Stimulated activated CD8-positive, alpha-beta memory T cell treated with anti-CD3 and anti-CD28 coated beads, Interleukin-4, amount 100 ng/mL, for 24 hours (primary cell): ENCODE data around the gene UBE2E1.

Experiments used
- DNase-seq: peaks from one replicate; pipeline ENCODE4 v3.0.0-alpha.2; 2020; ENCODE audit warnings: low read depth

UBE2E1 gene

DNA sequence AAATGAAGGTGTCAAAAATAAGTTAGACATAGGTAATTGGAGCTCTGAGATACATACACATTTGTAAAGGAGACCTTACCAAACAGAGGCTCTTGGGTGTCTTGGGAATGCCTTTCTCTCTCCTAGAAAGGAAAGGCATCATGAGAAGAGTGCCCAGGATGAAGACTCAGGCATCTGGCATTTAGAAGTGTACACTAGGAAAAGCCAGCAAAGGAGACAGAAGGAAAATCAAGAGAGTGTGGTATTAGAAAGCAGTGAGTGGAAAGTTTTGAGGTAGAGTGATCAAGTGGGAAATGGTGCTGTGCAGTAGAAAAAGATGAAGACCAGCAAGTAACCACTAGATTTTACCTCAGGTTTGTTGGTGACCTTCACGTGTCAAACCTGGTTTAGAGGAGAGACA lies 16.1 kb downstream of the UBE2E1 start:
- DNase-seq = no peak

DNA sequence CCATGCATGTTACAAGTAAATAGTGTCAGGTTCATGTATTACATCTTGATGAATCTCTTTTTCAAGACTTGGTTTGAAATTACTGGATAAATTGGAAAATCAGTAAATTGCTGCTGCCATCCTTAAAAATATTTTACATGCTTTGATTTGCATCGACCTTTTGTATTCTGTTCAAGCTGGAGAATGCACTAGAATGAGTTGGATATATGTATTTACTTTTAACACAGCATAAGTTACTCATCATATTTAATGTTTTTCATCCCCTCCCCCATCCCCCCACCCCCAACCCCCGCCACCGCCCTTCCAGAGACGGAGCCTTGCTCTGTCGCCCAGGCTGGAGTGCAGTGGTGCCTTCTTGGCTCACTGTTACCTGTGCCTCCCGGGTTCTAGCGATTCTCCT lies 16.8 kb downstream of the UBE2E1 start:
- no peak for DNase-seq

DNA sequence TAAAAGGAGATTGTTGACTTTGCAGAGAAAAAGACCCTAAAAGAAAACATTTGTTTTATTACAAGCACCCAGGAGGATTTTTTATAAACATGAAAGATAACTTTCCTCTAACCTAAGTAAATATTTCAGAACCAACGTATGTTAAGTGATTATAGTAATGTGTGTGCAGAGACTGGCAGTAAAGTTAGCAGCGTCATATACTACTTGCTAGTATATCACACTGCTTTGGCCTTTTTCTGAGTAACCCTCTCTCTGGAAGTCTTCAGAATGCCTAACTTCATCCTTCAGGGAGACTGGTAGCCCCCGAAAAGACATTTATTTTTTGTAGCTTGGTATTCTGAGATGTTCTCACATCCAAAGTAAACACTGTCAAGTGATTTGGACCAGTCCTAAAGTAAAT lies 17.9 kb downstream of the UBE2E1 start:
- no peak for DNase-seq

DNA sequence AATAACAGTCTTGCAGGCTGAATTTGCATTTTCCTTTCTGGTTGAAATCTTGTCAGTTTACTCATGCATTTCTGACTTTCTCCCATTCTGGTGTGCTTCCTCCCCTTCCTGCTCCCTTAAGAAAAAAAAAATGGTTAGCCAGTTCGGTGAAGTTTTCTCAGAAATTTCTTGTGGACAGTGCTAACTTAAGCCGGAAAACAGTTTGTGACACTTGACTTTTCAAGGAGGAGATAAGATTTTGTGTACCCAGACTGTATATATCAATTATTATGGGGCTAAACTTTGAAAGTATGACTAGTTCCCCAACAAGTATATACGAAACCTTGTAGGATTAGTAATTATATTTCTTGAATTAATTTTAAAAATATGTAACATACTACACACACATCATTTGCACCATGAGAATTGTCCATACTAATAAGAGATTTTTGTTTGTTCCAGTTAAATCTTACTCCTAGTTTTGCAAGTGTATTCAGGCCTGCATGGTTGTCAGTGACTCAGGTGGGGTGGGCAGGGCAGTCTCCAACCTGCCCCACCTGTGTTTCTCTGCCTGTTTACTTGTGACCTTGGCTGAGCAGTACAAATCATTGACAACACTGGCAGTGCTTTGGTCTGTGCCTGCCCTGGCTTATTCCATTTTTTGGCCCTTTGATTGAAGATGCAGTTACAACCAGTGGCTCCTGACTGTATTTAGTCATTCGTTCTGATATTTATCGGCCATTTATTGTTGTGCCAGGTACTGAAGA lies 19.1 kb downstream of the UBE2E1 start:
- no peak for DNase-seq

DNA sequence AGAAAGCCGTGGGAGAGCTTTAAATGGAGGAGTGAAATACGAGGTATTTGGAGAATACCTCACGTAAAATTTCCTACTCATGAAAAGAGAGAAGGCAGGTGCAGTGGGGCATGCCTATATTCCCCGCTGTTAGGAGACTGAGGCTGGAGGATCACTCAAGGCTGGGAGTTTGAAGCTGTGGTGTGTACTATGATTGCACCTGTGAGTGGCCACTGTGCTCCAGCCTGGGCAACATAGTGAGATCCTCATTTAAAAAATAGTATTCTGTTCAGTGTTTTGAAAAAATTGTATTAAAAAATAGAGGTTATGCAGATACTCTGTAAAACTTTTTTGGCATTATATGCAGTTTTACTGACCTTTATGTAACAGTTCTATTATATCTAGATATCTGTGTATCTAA lies 20.0 kb downstream of the UBE2E1 start:
- no peak for DNase-seq

DNA sequence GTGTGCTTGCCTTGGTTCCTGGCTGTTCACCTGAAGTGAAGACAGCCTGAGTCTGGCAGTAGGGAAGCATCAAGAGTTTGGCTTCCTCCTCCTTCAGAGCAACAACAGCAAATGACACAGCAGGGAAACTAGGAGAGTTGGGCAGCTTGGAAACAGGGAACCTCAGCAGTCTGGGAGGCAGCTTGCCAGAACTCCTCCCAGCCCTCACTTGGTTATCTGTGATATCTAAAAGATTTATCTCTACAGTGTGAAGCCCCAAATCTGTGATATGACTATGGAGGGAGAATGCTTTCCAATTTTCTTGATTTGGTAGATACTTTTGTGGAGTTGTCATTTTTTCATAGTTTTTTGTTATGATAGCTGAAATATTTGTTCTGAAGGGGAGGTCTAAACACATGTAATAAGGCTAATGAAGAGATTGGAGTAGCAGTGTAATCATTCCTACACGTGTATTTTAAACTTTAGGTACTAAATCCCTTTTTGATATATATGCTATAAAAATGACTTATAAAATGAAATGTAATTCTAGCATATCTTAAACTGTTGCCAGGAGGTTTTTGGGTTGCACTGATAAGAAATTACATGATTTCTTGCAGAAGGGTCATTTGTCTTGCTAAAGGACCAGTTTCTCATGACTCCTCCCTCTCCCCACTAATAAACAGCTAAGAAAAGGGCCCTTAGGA lies 20.8 kb downstream of the UBE2E1 start:
- no peak for DNase-seq

DNA sequence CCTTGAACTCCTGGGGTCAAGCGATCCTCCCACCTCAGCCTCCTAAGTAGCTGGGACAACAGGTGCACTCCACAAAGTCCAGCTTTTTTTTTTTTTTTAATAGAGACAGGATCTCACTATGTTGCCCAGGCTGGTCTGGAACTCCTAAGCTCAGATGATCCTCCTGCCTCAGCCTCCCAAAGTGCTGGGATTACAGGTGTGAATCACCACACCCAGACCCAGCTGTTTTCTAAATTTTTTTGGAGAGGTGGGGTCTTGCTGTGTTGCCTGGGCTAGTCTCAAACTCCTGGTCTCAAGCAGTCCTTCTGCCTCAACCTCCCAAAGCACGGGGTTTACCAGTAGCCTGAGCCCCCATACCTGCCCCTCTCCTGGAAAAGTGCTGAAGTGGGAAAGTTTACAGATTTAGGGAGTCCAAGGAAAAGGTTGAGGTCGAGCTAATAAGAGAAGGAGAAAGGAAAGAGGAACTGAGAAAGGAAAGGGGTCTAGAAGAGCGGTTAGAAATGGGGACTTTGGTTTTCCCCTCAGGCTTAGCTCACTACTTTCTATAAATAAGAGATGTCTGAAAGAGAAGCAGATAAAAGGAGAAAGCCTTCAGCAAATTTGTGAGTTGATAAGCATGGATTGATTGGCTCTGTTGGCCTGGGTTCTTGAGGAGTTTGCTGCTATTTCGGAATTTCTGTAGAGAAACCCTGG lies 23.6 kb downstream of the UBE2E1 start:
- DNase-seq = no peak

DNA sequence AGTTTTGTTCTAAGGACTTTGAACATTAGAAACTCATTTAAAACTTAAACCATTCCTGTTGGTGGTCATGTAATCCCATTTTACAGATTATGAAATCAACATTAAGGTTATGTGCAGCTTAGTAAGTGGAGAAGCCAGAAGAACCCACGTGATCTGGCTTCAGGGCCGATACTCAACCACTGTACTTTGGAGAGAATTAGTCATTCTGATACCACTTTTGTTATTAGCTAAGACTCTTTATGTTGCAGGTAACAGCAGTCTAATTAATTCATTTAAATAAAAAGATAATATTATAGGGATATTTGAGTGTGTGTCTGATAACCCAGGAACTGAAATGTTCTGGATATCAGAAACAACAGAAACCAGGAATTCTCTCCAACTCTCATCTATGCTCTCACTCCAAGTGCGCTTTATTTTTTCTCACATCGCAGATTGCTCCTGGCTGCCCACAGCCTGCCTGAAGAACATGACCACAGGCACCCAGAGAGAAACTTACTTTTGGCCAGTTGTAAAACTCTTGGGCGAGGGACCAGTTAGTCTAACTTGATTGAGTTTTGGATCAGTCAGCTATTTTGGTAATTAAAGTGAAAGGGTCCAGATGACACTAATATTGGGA lies 25.2 kb downstream of the UBE2E1 start:
- DNase-seq = no peak

DNA sequence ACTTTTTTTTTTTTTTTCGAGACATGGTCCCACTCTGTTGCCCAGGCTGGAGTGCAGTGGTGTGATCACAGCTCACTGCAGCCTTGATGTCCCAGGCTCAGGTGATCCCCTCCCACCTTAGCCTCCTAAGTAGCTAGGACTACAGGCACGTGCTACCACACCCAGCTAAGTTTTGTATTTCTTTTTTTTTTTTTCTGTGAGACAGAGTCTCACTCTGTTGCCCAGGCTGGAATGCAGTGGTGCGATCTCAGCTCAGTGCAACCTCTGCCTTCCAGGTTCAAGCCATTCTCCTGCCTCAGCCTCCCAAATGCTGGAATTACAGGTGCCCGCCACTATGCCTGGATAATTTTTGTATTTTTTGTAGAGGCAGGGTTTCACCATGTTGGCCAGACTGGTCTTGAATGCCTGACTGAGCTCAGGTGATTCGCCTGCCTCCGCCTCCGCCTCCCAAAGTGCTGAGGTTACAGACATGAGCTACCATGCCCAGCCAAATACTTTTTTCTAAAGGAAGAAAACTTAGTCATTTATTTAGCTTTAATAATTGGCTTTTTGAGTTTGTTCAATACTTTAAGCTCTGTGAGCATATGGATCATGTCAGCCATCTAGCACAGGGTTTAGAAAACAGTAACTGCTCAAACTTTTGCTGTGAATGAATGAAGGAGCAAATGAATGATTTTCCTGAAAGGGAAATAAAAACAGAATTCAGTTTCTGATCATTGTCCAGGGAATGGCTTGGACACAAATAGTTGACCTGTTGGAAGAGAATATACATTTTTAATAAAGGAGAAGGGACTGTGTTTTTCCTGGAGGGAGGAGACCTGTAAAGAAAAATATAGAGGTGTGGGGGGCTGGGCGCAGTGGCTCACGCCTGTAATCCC lies 26.0 kb downstream of the UBE2E1 start:
- DNase-seq = no peak

DNA sequence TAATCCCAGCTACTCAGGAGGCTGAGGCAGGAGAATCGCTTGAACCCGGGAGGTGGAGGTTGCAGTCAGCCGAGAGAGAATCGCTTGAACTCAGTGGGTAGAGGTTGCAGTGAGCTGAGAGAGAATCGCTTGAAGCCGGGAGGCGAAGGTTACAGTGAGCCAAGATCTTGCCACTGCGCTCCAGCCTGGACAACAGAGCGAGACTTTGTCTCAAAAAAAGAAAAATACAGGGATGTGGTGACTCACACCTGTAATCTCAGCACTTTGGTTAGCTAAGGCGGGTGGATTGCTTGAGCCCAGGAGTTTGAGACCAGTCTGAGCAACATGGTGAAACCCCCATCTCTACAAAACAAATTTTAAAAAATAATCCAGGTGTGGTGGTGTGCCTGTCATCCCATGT lies 26.8 kb downstream of the UBE2E1 start:
- no peak for DNase-seq

DNA sequence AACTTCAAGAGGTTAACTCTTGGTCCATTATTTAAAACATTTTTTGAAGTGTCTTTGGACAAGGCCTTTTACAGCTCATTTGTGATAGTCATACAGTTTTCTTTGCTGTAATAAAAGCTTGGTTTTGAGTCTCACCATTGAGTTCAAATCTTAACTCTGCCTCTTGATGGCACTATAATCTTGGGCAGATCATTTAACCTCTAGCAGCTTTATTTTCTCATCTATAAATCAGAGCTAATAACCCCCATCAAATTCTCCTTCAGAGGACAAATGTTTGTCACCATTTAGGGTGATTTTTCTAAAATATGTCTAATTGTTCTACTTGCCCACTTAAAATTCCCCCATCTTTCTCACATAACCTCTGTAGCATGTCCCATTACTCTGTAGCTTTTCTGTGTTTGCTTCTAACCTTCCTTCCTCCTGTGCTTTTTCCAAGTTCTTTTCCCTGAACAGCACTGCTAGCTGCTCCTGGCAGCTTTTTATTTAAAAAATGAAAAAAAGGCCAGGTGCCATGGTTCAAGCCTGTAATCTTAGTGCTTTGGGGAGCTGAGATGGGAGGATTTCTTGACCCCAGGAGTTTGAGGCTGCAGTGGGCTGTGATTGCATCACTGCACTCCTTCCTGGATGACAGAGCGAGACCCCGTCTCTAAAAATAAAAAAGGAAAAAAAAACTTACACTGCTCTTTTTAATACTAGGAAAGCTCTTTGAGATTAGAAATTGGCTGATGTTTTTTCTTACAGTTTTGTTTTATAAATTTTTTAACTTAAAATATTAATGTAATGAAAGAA lies 28.5 kb downstream of the UBE2E1 start:
- no peak for DNase-seq

DNA sequence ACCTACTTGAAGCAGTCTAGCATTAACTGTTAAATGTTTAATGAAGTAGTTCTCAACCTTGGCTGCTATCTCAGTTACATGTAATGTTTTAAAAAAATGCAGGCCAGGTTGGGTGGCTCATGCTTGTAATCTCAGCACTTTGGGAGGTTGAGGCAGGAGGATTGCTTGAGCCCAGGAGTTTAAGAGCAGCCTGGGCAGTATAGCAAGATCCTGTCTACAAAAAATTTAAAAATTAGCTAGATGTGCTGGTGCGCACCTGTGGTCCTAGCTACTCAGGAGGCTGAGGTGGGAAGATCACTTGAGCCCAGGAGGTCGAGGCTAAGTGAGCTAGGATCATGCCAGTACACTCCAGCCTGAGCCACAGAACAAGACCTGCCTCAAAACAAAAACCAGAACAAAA lies 29.3 kb downstream of the UBE2E1 start:
- DNase-seq = no peak

DNA sequence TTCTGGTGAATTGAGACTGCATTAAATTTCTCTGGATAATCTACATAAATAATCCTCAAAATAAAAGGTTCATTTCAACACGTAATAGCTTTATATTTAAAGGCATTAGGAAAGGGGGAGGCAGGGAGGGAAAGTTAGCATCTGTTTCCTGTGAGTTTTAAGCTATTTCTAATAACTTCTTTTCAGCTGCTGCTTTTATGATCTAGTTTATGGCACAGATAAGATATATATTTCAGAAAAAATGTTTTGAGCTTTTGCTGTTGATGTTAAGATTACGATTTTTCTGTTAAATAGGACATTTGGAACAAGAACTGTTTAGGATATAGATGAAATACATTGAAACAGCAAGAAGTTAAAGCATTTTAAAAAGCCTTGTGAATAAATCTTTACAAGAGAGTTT lies 30.0 kb downstream of the UBE2E1 start:
- DNase-seq = no peak

DNA sequence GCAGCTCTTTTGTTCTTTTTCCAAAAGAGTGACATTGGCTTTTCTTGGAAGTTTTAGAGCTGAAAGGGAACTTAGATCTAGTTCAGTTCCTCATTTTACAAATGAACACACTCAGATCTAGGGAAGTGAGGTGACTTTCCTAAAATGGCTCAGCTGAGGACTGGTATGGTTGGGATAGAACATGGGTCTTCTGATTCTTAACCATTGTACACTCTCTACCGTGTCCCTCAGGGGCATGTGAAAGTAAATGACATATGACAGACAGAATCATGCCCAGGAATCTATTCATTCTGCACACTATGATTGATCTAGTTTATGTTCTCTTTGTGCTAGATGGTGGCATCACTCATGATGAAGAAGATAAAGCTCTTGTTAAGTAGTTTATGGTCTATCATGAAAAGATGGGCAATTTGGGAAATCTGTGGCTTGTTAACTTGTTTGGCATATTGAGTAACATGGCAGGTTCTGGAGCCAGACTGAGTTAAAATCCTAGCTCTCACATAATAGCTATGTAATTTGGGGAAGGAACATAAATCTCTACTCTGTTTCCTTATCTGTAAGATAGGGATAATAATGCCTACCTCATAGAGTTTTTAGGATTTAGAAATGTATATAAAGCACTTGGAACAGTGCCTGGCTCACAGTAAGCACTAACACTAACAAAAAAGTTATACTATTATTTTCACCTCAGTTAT lies 30.9 kb downstream of the UBE2E1 start:
- no peak for DNase-seq

DNA sequence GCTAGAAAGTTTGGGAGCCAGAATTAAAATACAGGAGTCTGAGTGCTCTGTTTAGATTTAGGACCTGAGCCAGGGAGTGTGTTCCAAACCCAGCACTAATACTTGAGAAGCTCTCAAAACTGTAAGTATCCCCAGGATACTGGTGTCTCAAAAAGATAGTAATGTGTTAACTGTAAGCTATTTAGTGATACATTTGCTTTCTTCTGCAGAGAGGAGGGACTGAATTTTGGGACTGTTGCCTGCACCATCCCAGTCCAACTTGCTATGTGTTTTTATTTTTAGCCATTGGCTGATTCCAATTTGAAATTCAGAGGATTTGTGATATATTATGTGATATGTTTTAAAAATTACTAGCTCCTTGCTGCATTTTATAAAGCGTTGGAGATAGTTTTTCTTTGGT lies 31.5 kb downstream of the UBE2E1 start:
- DNase-seq = no peak

DNA sequence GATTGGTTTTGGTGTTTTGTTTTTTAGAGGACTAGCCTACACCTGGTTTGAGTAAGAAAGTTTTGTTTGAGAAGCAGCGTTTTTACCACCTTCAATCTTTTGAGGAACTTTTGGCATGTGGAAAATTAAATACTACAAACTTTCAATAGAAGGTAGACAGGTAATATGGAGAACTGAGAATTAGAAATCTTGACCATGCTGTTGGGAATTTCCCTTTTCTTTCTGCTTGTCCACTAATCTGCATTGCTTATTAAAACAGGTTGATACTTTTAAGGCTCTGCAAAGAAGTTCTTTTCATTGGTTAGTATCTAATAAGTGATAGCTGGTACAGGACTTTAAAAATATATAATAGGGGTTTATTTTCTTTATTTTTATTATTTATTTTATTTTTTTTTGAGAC lies 31.9 kb downstream of the UBE2E1 start:
- no peak for DNase-seq

DNA sequence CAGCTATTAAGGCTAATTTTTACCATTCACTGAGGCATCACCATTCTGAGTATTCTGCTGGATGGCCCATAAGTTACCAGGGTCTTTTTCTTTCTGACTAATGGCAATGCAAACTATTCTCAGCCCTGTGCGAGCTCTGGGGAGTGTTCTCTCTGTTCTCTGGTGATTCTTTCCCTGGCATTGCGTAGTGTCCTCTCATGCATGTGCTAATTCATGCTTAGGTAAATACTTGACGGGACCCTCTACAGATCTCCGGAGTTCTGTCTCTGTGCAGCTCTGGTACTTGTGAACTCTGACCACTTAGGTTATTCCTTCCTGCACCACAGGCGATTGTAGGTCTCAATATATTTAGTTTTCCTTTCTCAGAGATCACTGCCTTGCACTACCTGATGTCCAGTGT lies 34.8 kb downstream of the UBE2E1 start:
- DNase-seq = no peak

DNA sequence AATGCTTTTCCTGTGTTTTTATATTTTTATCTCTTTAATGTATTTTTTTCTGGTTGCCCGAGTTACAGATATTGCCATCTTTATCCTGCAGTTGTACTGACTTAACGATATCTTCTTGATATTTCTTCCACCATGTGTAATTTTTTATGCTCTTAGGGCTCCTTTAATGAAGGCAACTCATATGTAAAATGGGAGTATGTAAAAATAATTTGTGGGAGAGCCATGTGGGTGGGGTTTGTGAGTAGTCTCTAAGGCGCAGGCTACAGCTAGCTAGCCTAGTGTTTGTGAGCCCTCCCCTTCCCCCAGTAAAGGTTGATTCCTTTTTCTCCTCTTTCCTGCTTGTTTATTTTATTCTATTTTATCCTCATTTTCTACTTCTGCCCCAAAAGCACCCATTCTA lies 38.1 kb downstream of the UBE2E1 start:
- DNase-seq = no peak

DNA sequence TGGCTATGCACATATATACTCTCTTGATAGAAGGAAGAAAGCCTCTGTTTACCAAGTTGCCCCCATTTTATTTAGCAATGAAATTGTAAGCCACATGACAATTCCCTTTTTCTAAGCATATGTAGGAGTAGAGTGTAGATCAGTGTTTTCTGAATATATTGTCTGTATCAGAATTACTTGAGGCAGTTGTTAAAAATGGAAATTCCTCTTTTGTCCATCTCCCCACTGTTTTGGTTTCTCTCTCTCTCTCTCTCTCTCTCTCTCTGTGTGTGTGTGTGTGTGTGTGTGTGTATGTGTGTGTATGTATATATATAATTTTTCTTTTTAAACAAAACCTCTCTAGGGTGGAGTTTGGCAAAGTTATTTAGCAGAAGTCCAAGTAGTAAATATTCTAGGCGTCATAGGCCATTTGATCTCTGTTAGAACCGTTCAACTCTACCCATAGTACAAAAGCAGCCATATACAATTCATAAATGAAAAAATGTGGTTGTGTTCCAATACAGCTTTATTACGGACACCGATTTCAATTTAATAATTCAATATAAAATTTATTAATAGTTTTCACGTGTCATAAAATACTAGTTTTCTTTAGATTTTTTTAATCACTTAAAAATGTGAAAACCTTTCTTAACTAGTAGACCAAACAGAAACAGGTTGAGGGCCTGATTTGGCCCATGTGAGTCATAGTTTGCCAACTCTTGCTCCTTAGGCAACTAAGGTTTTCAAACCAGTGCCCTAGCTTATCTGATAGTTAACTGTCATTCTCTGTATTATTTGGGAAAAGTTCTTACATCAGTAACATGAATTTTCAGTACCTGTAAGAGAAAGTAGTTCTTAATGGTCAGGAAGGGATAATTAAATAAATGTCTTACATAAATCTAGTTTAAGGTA lies 39.8 kb downstream of the UBE2E1 start:
- no peak for DNase-seq
